Endothelial cell of umbilical vein (primary cell): Measurements from ENCODE around the gene DLX3. TPM values are rescaled to one million over a fixed set of nuclear protein-coding genes. Genes with fewer than 3 reads are reported as not detected.
A peak's percentile ranks its signal among the peaks of the same experiment; 100 is the strongest.

Experiments used
- BruUV-seq: library from RNA; stranded (reverse); fragments of 400-500 nt; replicated peaks from 2 replicates; lab custom pipeline; 2021; lab: Mats Ljungman, UMichigan
- CTCF ChIA-PET: fragments of 300-600, 350-600 bp; sonication (Branson Sonifier 250); formaldehyde crosslinking; loops from one replicate; lab custom pipeline; 2021; ENCODE audit warnings: antibody characterized with exemption, inconsistent platforms; lab: Charles Lee
- POLR2A ChIA-PET: fragments of 300-600, 350-600 bp; sonication (Branson Sonifier 250); formaldehyde crosslinking; loops from one replicate; lab custom pipeline; 2021; ENCODE audit warnings: antibody characterized with exemption, inconsistent platforms; lab: Charles Lee
- DNase-seq: peaks from one replicate; pipeline ENCODE4 v3.0.0-alpha.2; 2011; ENCODE audit warnings: low read depth, low spot score
- FAIRE-seq: peaks from 2 replicates; lab custom pipeline; 2011; peaks lifted over from hg19 to GRCh38; lab: Jason Lieb, UNC
- H2AFZ ChIP-seq: 2 replicates; pipeline ENCODE4 v1.6.0; 2012; ENCODE audit warnings: low read depth, low read length, control low read depth, inconsistent platforms
- H3K27ac ChIP-seq: 2 replicates; pipeline ENCODE4 v1.5.1; 2011; ENCODE audit warnings: low read depth, mild to moderate bottlenecking, control low read depth, low read length, moderate library complexity; ENCODE audit not compliant: insufficient read depth
- H3K27me3 ChIP-seq, 2 experiments: 2 replicates each; pipeline versions ENCODE4 v1.6.0 to v1.6.1; 2011; ENCODE audit warnings: low read length in 2 of 2, mixed read lengths in 1 of 2; ENCODE audit not compliant: control insufficient read depth in 2 of 2, insufficient read depth in 2 of 2
- H3K36me3 ChIP-seq, 2 experiments: 2 replicates in 1 of 2; 3 replicates in 1 of 2; pipeline ENCODE4 v1.5.1; 2011; ENCODE audit warnings: low read length in 2 of 2, mild to moderate bottlenecking in 1 of 2, moderate library complexity in 1 of 2; ENCODE audit not compliant: control insufficient read depth in 2 of 2, insufficient read depth in 2 of 2; ENCODE audit errors: extremely low read depth in 1 of 2
- H3K4me1 ChIP-seq: 3 replicates; pipeline ENCODE4 v1.5.1; 2011; ENCODE audit warnings: mild to moderate bottlenecking, low read length; ENCODE audit not compliant: control insufficient read depth, insufficient read depth; ENCODE audit errors: extremely low read depth
- H3K4me2 ChIP-seq: 2 replicates; pipeline ENCODE4 v1.6.1; 2011; ENCODE audit warnings: low read length, control low read depth, mixed read lengths; ENCODE audit not compliant: insufficient read depth
- H3K4me3 ChIP-seq, 3 experiments: fragments of 200-600 bp in 1 of 3; sonication (generic), shearing (Covaris generic) in 1 of 3; replicated peaks in 1 of 3; 2 replicates each; pipeline ENCODE4 v1.5.1; 2011 to 2016; ENCODE audit warnings: control low read depth in 3 of 3, low read length in 3 of 3, mild to moderate bottlenecking in 2 of 3, inconsistent platforms in 1 of 3, low read depth in 1 of 3, moderate library complexity in 1 of 3; ENCODE audit not compliant: insufficient read depth in 1 of 3
- H3K79me2 ChIP-seq: 2 replicates; pipeline ENCODE4 v1.6.0; 2012; ENCODE audit warnings: low read length, inconsistent platforms; ENCODE audit not compliant: control insufficient read depth, insufficient read depth
- H3K9ac ChIP-seq: replicated peaks from 2 replicates; pipeline ENCODE3; 2011; ENCODE audit warnings: low read length, control low read depth; ENCODE audit not compliant: insufficient read depth; ENCODE audit errors: extremely low read depth
- H3K9me1 ChIP-seq: replicated peaks from 3 replicates; pipeline ENCODE4 v1.6.0; 2011; ENCODE audit warnings: mild to moderate bottlenecking, low read length; ENCODE audit not compliant: control insufficient read depth, insufficient read depth; ENCODE audit errors: extremely low read depth
- H3K9me3 ChIP-seq: replicated peaks from 2 replicates; pipeline ENCODE4 v1.5.1; 2012; ENCODE audit warnings: low read length, inconsistent platforms; ENCODE audit not compliant: control insufficient read depth, insufficient read depth
- H4K20me1 ChIP-seq: replicated peaks from 2 replicates; pipeline ENCODE3; 2011; ENCODE audit warnings: mild to moderate bottlenecking, low read length; ENCODE audit not compliant: control insufficient read depth, insufficient read depth; ENCODE audit errors: extremely low read depth
- EZH2 ChIP-seq: IDR thresholded peaks from 2 replicates; pipeline ENCODE4 v1.6.1; 2012; ENCODE audit warnings: borderline replicate concordance, low read depth, mild to moderate bottlenecking, moderate library complexity, low read length, inconsistent platforms; ENCODE audit not compliant: severe bottlenecking
- FOS ChIP-seq: IDR thresholded peaks from 2 replicates; pipeline ENCODE4 v1.6.1; 2011; ENCODE audit warnings: mild to moderate bottlenecking, low read length, moderate library complexity, borderline replicate concordance; ENCODE audit not compliant: insufficient read depth
- GATA2 ChIP-seq: IDR thresholded peaks from 2 replicates; pipeline ENCODE4 v1.7.0; 2011; ENCODE audit warnings: low read depth, mild to moderate bottlenecking, moderate library complexity, mixed read lengths, low read length; ENCODE audit not compliant: insufficient read length, insufficient read depth
- JUN ChIP-seq: IDR thresholded peaks from 2 replicates; pipeline ENCODE4 v1.6.1; 2011; ENCODE audit warnings: borderline replicate concordance, low read depth; ENCODE audit not compliant: insufficient read length, insufficient read depth
- MYC ChIP-seq: IDR thresholded peaks from one replicate; pipeline ENCODE4 v1.6.1; 2011; ENCODE audit warnings: mild to moderate bottlenecking, low read depth, low read length
- POLR2A ChIP-seq: IDR thresholded peaks from 2 replicates; pipeline ENCODE4 v1.6.1; 2012; ENCODE audit warnings: low read depth, mild to moderate bottlenecking, control low read depth, low read length
- POLR2AphosphoS5 ChIP-seq: IDR thresholded peaks from 2 replicates; pipeline ENCODE4 v1.6.1; 2012; ENCODE audit warnings: low read depth, mild to moderate bottlenecking, control low read depth, low read length, moderate library complexity; ENCODE audit not compliant: insufficient read depth
- dilution Hi-C: fragments of 300-500 bp; cut with MboI; formaldehyde crosslinking; loops from one replicate; pipeline ENCODE4 v1.15.0; 2019; ENCODE audit warnings: low sequenced_read_pairs; ENCODE audit not compliant: extremely low pct_ligation_motif_present
- intact Hi-C: fragments of 100-400 bp; cut with micrococcal nuclease; formaldehyde crosslinking; loops from one replicate; pipeline ENCODE4 v1.10.0; 2022
- polyA plus RNA-seq, 4 experiments: library from polyadenylated mRNA; depleted of rRNA in 3 of 4; stranded (reverse) in 3 of 4; unstranded in 1 of 4; fragments of >200 nt; gene quantifications; 2 replicates each; pipeline versions ENCODE4 v1.2.1 to v1.2.3, GENCODE V29; 2011 to 2012; ENCODE audit warnings: missing spikeins in 1 of 4
- total RNA-seq: library from RNA; stranded (reverse); gene quantifications from 2 replicates; pipeline ENCODE4 v1.2.3, GENCODE V29; 2021
- TF ChIP-seq, protein P1 (sequence below), 2 donors: IDR thresholded peaks; 1 replicate in 1 of 2; 2 replicates in 1 of 2; pipeline ENCODE4 v1.5.1; 2011; ENCODE audit warnings: low read length in 2 of 2, mild to moderate bottlenecking in 2 of 2, moderate library complexity in 2 of 2, control low read depth in 1 of 2, inconsistent platforms in 1 of 2, low read depth in 1 of 2; ENCODE audit not compliant: insufficient read depth in 1 of 2; ENCODE audit errors: extremely low read depth in 1 of 2
- TF ChIP-seq, protein P2 (sequence below): IDR thresholded peaks from 2 replicates; pipeline ENCODE4 v1.6.1; 2011; ENCODE audit not compliant: insufficient read depth, insufficient read length

The DLX3 gene
- total and polyA plus RNA-seq, 2 donors (not counting 3 experiments of a cell fraction or from before 2014, with no cell fraction given) = not detected

DNA sequence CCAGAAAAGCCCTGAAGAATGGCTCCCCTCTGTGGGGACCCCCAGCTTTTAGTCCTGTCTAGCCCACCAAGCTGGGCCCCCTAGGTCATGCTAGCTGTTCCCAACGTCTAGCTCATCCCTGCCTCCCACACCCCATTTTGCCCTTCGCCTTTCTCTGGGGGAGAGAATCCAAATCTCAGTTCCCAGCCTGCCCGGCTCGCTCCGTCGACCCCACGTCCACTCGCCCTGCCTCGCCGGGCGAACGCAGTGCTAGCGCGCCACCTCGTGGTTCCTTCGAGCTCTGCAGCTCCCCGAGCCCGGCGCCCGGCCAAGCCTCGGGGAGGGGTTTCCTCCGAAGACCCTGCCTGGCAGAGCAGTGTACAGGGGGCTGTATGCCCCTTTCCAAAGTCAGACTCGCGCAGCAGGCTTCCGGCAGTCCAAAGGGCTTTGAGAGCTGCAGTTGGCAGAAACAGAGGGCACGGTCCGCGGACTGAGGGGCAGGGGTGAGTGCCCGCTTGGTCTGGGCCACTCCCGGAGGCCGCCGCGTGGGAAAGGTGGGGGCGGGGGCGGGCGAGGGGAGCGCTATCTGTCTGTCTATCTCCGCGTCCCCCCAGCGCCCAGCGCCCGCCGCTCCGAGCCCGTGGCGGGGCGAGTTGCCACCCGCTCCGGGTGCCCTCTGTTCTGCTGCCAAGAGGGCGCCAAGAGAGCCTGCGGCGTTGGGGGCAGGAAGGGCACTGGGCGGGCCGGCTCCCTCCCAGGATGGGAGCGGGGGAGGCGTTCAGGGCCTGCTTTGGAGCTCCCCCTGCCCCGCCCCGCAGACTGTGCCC, 1.7 kb upstream of the DLX3 start:
- ChIA-PET CTCF (interaction anchor here (0.6 to 10.5 kb wide), 51 partner anchors 10 to 552 kb away, joined by 3 to 590 read pairs (median 5); partner anchors contain the start of genes DLX4, FAM117A, ITGA3 and SLC35B1), POLR2A (interaction anchor here (0.8 kb wide), 1 partner anchor 135 kb away, joined by 6 read pairs; no protein-coding TSS in a partner anchor)
- peak overlapping the region in 2 of 3 experiments; percentile 3 to 29 for H3K4me3 ChIP-seq
- peak overlapping the region; percentile 80 for H2AFZ ChIP-seq
- dilution Hi-C loops = no loop called here
- BruUV-seq = no TSS peak
- H3K9ac ChIP-seq = peak overlapping the region; percentile 10
- intact Hi-C loops = loop anchor here (1.0 kb wide), 3 partner anchors 97 to 428 kb away; no protein-coding TSS in a partner anchor
- TF ChIP-seq, protein P1, sequence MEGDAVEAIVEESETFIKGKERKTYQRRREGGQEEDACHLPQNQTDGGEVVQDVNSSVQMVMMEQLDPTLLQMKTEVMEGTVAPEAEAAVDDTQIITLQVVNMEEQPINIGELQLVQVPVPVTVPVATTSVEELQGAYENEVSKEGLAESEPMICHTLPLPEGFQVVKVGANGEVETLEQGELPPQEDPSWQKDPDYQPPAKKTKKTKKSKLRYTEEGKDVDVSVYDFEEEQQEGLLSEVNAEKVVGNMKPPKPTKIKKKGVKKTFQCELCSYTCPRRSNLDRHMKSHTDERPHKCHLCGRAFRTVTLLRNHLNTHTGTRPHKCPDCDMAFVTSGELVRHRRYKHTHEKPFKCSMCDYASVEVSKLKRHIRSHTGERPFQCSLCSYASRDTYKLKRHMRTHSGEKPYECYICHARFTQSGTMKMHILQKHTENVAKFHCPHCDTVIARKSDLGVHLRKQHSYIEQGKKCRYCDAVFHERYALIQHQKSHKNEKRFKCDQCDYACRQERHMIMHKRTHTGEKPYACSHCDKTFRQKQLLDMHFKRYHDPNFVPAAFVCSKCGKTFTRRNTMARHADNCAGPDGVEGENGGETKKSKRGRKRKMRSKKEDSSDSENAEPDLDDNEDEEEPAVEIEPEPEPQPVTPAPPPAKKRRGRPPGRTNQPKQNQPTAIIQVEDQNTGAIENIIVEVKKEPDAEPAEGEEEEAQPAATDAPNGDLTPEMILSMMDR (IDR thresholded peaks at IDR 0.05; ENCODE audit: extremely low read depth in 1 of 2, insufficient read depth in 1 of 2, low read depth in 1 of 2, low read length in 2 of 2) = peak; percentile 98
- TF ChIP-seq POLR2AphosphoS5 = no peak
- H3K4me1 ChIP-seq = no peaks in the 10 kb centered on the region
- no peak overlapping the region for H3K27ac ChIP-seq
- H3K4me2 ChIP-seq = peak overlapping the region; percentile 32
- FAIRE-seq (peak; percentile 83), DNase-seq (peak; percentile 37)
- peaks cover 50 to 61% of the 10 kb centered on the region in 2 experiments for H3K27me3 ChIP-seq
- H3K36me3 ChIP-seq = no peaks in the 10 kb centered on the region
- no peaks in the 10 kb centered on the region for H3K79me2 ChIP-seq
- no peaks in the 10 kb centered on the region for H3K9me1 ChIP-seq
- H3K9me3 ChIP-seq = no peaks in the 10 kb centered on the region
- H4K20me1 ChIP-seq = no peaks in the 10 kb centered on the region

DNA sequence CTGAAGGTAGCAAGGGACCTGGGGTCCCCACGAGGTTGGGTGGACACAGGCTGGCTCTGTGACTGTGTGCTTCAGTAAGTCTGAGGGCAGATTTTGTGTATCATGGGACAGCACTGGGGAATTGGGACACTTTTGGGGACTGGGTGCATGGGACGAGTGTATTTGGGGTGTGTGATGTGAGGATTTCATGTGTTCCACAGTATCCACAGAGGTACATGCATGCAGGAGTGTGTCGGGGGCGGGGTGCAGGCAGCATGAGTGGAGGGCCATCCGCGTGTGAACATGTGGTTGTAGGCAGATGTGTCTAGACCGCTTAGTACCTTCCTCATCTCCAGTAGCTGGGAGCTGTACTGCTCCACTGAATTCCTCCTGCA, 1.1 kb upstream of the DLX3 start:
- no peak overlapping the region for H2AFZ ChIP-seq
- H4K20me1 ChIP-seq = no peaks in the 10 kb centered on the region
- H3K4me3 ChIP-seq = no peak overlapping the region
- TF ChIP-seq, protein P1 (IDR thresholded peaks at IDR 0.05; ENCODE audit: extremely low read depth in 1 of 2, insufficient read depth in 1 of 2, low read depth in 1 of 2, low read length in 2 of 2) = no peak
- TF ChIP-seq MYC (no peak), GATA2 (no peak), POLR2AphosphoS5 (no peak), FOS (no peak), POLR2A (no peak), EZH2 (no peak), JUN (no peak)
- TF ChIP-seq, protein P2, sequence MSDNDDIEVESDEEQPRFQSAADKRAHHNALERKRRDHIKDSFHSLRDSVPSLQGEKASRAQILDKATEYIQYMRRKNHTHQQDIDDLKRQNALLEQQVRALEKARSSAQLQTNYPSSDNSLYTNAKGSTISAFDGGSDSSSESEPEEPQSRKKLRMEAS = no peak
- CTCF ChIA-PET = interaction anchor here (0.6 to 10.5 kb wide), 42 partner anchors 9 to 552 kb away, joined by 3 to 590 read pairs (median 5); partner anchors contain the start of genes DLX4, FAM117A and SLC35B1
- no peak overlapping the region for H3K9ac ChIP-seq
- dilution Hi-C loops (no loop called here), intact Hi-C loops (loop anchor here (1.0 kb wide), 3 partner anchors 97 to 428 kb away; no protein-coding TSS in a partner anchor)
- POLR2A ChIA-PET = interaction anchor here (0.8 kb wide), 1 partner anchor 134 kb away, joined by 6 read pairs; no protein-coding TSS in a partner anchor
- no peak overlapping the region for H3K27ac ChIP-seq
- H3K4me2 ChIP-seq = no peak overlapping the region
- DNase-seq (no peak), FAIRE-seq (no peak)
- no peaks in the 10 kb centered on the region for H3K36me3 ChIP-seq
- H3K4me1 ChIP-seq = no peaks in the 10 kb centered on the region
- no TSS peak for BruUV-seq
- no peaks in the 10 kb centered on the region for H3K79me2 ChIP-seq
- peaks cover 49 to 59% of the 10 kb centered on the region in 2 experiments for H3K27me3 ChIP-seq
- no peaks in the 10 kb centered on the region for H3K9me3 ChIP-seq
- no peaks in the 10 kb centered on the region for H3K9me1 ChIP-seq
